Measurements from ENCODE around the gene RASGRF1. TPM values are rescaled to one million over a fixed set of nuclear protein-coding genes. Genes with fewer than 3 reads are reported as not detected.

Gene RASGRF1
- polyA plus RNA-seq, 1 donor from 2014 or later = 11.0 TPM

DNA sequence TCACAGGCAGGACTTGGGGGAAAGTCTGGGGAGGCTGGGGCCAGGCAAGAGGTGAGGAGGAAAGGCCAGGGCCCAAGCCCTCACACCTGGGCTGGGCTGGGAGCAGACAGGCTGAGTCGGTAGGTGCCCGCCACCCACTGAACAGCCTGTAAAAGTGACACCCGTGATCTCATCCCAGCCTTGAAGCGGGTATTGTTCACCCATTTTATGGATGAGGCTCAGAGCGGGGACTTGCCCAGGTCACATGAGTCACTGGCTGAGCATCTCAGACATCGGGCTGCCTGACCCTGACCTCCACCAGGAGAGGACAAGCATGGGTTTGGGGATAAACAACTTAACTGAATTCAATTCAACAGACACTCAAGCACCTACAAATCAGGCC is 93.7 kb downstream of the RASGRF1 start:
- H3K36me3 ChIP-seq (ENCODE audit: insufficient read depth, low read length) = no peaks in the 10 kb centered on the region
- no peaks in the 10 kb centered on the region for H3K27me3 ChIP-seq (ENCODE audit: insufficient read depth, low read depth, low read length)
- H3F3A ChIP-seq (ENCODE audit: insufficient read depth, low read length, poor library complexity, severe bottlenecking) = no peaks in the 10 kb centered on the region
- no peak overlapping the region for H3K27ac ChIP-seq (ENCODE audit: low read length)
- H3K9ac ChIP-seq (ENCODE audit: low read length) = no peak overlapping the region
- H3K79me2 ChIP-seq (replicated peaks; ENCODE audit: insufficient read depth, low read length) = no peaks in the 10 kb centered on the region
- no peak overlapping the region for H2AFZ ChIP-seq (ENCODE audit: low read depth, low read length)
- H3K9me2 ChIP-seq (ENCODE audit: insufficient read depth, low read length) = no peaks in the 10 kb centered on the region
- TF ChIP-seq RAD21 (conservative IDR thresholded peaks at IDR 0.05) (no peak), POLR2AphosphoS5 (IDR thresholded peaks at IDR 0.05) (no peak), MXI1 (conservative IDR thresholded peaks at IDR 0.05; ENCODE audit: poor library complexity, severe bottlenecking) (no peak), TAF1 (IDR thresholded peaks at IDR 0.05; ENCODE audit: low read depth) (no peak), EZH2 (IDR thresholded peaks at IDR 0.05; ENCODE audit: borderline replicate concordance, insufficient read depth, low read length, poor library complexity, severe bottlenecking) (no peak), EP300 (conservative IDR thresholded peaks at IDR 0.05; ENCODE audit: poor library complexity, severe bottlenecking) (no peak), SMC3 (conservative IDR thresholded peaks at IDR 0.05; ENCODE audit: poor library complexity) (no peak)
- TF ChIP-seq, protein P1, sequence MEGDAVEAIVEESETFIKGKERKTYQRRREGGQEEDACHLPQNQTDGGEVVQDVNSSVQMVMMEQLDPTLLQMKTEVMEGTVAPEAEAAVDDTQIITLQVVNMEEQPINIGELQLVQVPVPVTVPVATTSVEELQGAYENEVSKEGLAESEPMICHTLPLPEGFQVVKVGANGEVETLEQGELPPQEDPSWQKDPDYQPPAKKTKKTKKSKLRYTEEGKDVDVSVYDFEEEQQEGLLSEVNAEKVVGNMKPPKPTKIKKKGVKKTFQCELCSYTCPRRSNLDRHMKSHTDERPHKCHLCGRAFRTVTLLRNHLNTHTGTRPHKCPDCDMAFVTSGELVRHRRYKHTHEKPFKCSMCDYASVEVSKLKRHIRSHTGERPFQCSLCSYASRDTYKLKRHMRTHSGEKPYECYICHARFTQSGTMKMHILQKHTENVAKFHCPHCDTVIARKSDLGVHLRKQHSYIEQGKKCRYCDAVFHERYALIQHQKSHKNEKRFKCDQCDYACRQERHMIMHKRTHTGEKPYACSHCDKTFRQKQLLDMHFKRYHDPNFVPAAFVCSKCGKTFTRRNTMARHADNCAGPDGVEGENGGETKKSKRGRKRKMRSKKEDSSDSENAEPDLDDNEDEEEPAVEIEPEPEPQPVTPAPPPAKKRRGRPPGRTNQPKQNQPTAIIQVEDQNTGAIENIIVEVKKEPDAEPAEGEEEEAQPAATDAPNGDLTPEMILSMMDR (IDR thresholded peaks at IDR 0.05; ENCODE audit: poor library complexity, severe bottlenecking) = no peak
- TF ChIP-seq, protein P2, sequence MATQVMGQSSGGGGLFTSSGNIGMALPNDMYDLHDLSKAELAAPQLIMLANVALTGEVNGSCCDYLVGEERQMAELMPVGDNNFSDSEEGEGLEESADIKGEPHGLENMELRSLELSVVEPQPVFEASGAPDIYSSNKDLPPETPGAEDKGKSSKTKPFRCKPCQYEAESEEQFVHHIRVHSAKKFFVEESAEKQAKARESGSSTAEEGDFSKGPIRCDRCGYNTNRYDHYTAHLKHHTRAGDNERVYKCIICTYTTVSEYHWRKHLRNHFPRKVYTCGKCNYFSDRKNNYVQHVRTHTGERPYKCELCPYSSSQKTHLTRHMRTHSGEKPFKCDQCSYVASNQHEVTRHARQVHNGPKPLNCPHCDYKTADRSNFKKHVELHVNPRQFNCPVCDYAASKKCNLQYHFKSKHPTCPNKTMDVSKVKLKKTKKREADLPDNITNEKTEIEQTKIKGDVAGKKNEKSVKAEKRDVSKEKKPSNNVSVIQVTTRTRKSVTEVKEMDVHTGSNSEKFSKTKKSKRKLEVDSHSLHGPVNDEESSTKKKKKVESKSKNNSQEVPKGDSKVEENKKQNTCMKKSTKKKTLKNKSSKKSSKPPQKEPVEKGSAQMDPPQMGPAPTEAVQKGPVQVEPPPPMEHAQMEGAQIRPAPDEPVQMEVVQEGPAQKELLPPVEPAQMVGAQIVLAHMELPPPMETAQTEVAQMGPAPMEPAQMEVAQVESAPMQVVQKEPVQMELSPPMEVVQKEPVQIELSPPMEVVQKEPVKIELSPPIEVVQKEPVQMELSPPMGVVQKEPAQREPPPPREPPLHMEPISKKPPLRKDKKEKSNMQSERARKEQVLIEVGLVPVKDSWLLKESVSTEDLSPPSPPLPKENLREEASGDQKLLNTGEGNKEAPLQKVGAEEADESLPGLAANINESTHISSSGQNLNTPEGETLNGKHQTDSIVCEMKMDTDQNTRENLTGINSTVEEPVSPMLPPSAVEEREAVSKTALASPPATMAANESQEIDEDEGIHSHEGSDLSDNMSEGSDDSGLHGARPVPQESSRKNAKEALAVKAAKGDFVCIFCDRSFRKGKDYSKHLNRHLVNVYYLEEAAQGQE (IDR thresholded peaks at IDR 0.05; ENCODE audit: borderline replicate concordance) = no peak
- no peaks in the 10 kb centered on the region for H4K20me1 ChIP-seq (ENCODE audit: insufficient read depth)
- H3K4me3 ChIP-seq (ENCODE audit: low read length) = no peak overlapping the region
- no peak overlapping the region for H3K4me2 ChIP-seq (ENCODE audit: low read length)
- H3K9me3 ChIP-seq (ENCODE audit: low read length) = no peaks in the 10 kb centered on the region

DNA sequence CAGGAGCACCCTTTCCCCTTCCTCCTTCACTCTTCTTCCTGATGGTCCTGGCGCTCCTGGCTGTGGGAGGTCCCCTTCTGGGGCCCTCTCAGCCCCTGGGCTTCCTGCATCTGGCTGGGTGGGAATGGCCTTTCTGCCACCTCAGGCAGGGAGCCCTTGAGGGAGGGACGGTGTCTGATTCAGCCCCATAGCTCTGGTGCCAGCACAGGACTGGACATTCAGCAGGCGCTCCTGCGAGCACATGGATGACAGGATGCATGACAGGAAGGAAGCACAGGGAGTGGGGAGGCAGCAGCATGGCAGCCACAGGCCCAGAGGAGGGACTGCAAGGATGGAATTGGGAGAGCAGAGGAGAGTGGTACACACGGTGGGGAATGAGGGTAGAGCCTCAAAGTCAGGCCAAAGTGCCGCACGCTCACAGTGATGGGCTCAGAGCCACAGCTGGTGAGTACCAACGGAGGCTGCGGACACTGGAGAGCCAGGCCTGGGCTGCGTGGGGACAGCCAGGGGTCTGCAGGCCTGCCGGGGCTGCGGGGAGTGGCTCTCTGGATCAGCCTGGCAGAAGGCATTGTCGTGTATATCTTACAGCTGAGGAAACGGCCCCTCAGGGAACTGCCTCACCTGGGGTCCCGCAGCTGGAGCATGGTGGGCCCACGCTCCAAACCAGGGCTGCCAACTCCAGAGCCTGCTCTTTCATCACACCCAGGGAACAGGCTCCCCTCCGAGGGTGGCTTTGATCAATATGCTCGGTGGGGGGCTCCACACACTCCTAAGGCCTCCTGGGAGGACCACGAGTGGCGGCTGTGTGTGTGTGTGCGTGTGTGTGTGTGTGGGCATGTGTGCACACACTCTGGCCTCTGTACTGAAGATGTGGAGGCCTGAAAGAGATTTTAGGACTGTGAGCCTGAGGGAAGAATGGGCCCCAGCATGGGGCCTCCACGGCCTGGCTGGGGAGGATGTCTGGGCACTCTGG is 94.4 kb downstream of the RASGRF1 start:
- Histone ChIP-seq H3K27me3 (ENCODE audit: insufficient read depth, low read depth, low read length) (no peaks in the 10 kb centered on the region), H3K9me3 (ENCODE audit: low read length) (no peaks in the 10 kb centered on the region), H3K79me2 (replicated peaks; ENCODE audit: insufficient read depth, low read length) (no peaks in the 10 kb centered on the region), H4K20me1 (ENCODE audit: insufficient read depth) (no peaks in the 10 kb centered on the region), H3K27ac (ENCODE audit: low read length) (no peak overlapping the region), H3K9ac (ENCODE audit: low read length) (no peak overlapping the region), H3K9me2 (ENCODE audit: insufficient read depth, low read length) (no peaks in the 10 kb centered on the region), H3K36me3 (ENCODE audit: insufficient read depth, low read length) (no peaks in the 10 kb centered on the region), H3F3A (ENCODE audit: insufficient read depth, low read length, poor library complexity, severe bottlenecking) (no peaks in the 10 kb centered on the region), H2AFZ (ENCODE audit: low read depth, low read length) (no peak overlapping the region), H3K4me3 (ENCODE audit: low read length) (no peak overlapping the region), H3K4me2 (ENCODE audit: low read length) (no peak overlapping the region)
- TF ChIP-seq, protein P1 (IDR thresholded peaks at IDR 0.05; ENCODE audit: poor library complexity, severe bottlenecking) = no peak
- TF ChIP-seq, protein P2 (IDR thresholded peaks at IDR 0.05; ENCODE audit: borderline replicate concordance) = no peak
- TF ChIP-seq MXI1 (conservative IDR thresholded peaks at IDR 0.05; ENCODE audit: poor library complexity, severe bottlenecking) (no peak), RAD21 (conservative IDR thresholded peaks at IDR 0.05) (no peak), SMC3 (conservative IDR thresholded peaks at IDR 0.05; ENCODE audit: poor library complexity) (no peak), TAF1 (IDR thresholded peaks at IDR 0.05; ENCODE audit: low read depth) (no peak), EZH2 (IDR thresholded peaks at IDR 0.05; ENCODE audit: borderline replicate concordance, insufficient read depth, low read length, poor library complexity, severe bottlenecking) (no peak), POLR2AphosphoS5 (IDR thresholded peaks at IDR 0.05) (no peak), EP300 (conservative IDR thresholded peaks at IDR 0.05; ENCODE audit: poor library complexity, severe bottlenecking) (no peak)

Data from neural cell (in vitro differentiated cells).